Activated CD8-positive, alpha-beta T cell treated with anti-CD3 and anti-CD28 coated beads for 36 hours (primary cell): ENCODE measurements around the gene ADCY10. TPM values are rescaled to one million over a fixed set of nuclear protein-coding genes. Genes with fewer than 3 reads are reported as not detected.

Experiments used
- ATAC-seq: fragments of 200-7000 bp; cut with Tn5 transposase; one replicate; pipeline ENCODE4 v1.10.0; 2021; ENCODE audit warnings: mild to moderate bottlenecking, moderate library complexity
- CTCF ChIA-PET: fragments of 350-600 bp; sonication (Branson Sonifier 250); formaldehyde crosslinking; loops from one replicate; lab custom pipeline; 2021; ENCODE audit warnings: antibody characterized with exemption; lab: Charles Lee
- POLR2A ChIA-PET: fragments of 350-600 bp; sonication (Branson Sonifier 250); formaldehyde crosslinking; loops from one replicate; lab custom pipeline; 2021; ENCODE audit warnings: antibody characterized with exemption; lab: Charles Lee
- DNase-seq: peaks from one replicate; pipeline ENCODE4 v3.0.0-alpha.2; 2020
- H3K27ac Mint-ChIP-seq: one replicate; pipeline ENCODE4 v1.8.0; 2021; ENCODE audit warnings: mild to moderate bottlenecking, mixed read lengths
- H3K27me3 Mint-ChIP-seq: one replicate; pipeline ENCODE4 v1.8.0; 2021; ENCODE audit warnings: mixed read lengths
- H3K36me3 Mint-ChIP-seq: one replicate; pipeline ENCODE4 v1.8.0; 2021; ENCODE audit warnings: low read depth, mixed read lengths
- H3K4me1 Mint-ChIP-seq: one replicate; pipeline ENCODE4 v1.8.0; 2021; ENCODE audit warnings: low read depth, mixed read lengths
- H3K4me3 Mint-ChIP-seq: one replicate; pipeline ENCODE4 v1.8.0; 2021; ENCODE audit warnings: mild to moderate bottlenecking, moderate library complexity, mixed read lengths
- H3K9me3 Mint-ChIP-seq: one replicate; pipeline ENCODE4 v1.8.0; 2021; ENCODE audit warnings: mixed read lengths
- CTCF ChIP-seq: fragments of 200-600 bp; IDR thresholded peaks from one replicate; pipeline ENCODE4 v1.8.0; 2022; ENCODE audit warnings: antibody characterized with exemption, mild to moderate bottlenecking
- intact Hi-C: fragments of 100-400 bp; cut with micrococcal nuclease; formaldehyde crosslinking; loops from one replicate; pipeline ENCODE4 v1.10.0; 2022
- total RNA-seq, 2 experiments: library from RNA; stranded (reverse); gene quantifications; one replicate each; pipeline ENCODE4 v1.2.3, GENCODE V29; 2021

The ADCY10 gene
- total RNA-seq, 2 experiments from 2014 or later, result 0.05 TPM; not detected in 1

DNA sequence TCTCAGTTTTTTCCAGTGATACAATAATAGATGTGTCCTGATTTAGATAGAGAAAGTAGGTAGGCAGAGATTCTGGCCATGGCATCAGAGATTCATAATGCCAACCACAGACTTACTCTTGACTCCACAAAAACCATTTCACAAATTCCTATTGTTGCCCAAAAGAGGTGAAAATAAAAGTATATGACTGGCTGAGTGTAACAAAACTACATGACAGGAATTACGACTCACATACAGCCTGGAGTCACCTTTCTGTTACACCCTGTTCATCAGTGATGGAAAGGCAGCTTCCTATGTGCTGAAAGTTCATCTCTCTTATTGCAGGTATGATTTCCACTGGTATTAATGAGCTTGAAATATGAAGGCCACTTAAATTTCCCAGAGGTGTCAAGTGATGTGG is 119.9 kb downstream of the ADCY10 start:
- intact Hi-C loops, result no loop called here
- ATAC-seq (no peak), DNase-seq (no peak)
- ChIA-PET CTCF (no interaction called here), POLR2A (no interaction called here)
- no peak for TF ChIP-seq CTCF
- Mint-ChIP-seq H3K4me1 (peaks cover 7% of the 10 kb centered on the region), H3K9me3 (no peaks in the 10 kb centered on the region), H3K36me3 (peaks cover 3% of the 10 kb centered on the region), H3K4me3 (no peak overlapping the region), H3K27me3 (no peaks in the 10 kb centered on the region), H3K27ac (no peak overlapping the region)

DNA sequence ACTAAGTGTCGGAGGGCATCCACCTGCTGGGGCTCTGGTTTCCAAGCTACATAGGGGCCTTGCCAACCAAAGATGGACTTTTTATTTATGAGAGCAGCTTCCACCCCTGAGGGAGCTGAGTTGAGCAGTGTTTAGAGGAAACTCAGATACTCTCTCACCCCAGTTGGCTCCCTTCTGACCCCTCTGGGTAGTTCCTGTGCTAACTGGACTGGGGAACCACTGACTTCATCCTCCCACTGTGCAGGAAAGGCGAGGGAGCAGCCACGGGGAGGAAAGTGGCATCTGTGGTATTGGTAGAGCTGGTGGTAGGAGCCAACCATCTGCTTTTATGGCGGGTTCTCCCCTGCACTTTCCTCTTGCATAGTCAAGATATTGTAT is 121.8 kb downstream of the ADCY10 start:
- intact Hi-C loops, result no loop called here
- Mint-ChIP-seq H3K27ac (no peak overlapping the region), H3K27me3 (no peaks in the 10 kb centered on the region), H3K36me3 (peaks cover 9% of the 10 kb centered on the region), H3K9me3 (no peaks in the 10 kb centered on the region), H3K4me3 (no peak overlapping the region), H3K4me1 (peaks cover 10% of the 10 kb centered on the region)
- DNase-seq (no peak), ATAC-seq (no peak)
- CTCF ChIA-PET, result interaction anchor here (1.2 kb wide), 1 partner anchor 11 kb away, joined by 5 read pairs; no protein-coding TSS in a partner anchor
- POLR2A ChIA-PET, result no interaction called here
- TF ChIP-seq CTCF, result no peak

GRCh38 chr1:167791281-167792187 is 122.4 kb downstream of the ADCY10 start:
- TF ChIP-seq CTCF, result no peak
- DNase-seq, result no peak
- H3K27me3 Mint-ChIP-seq, result no peaks in the 10 kb centered on the region
- H3K4me1 Mint-ChIP-seq, result peaks cover 8% of the 10 kb centered on the region
- no peaks in the 10 kb centered on the region for H3K9me3 Mint-ChIP-seq
- no peak overlapping the region for H3K27ac Mint-ChIP-seq
- CTCF ChIA-PET, result interaction anchor here (1.0 to 1.2 kb wide), 2 partner anchors 12 to 13 kb away, joined by 3 to 5 read pairs; no protein-coding TSS in a partner anchor
- no peak overlapping the region for H3K4me3 Mint-ChIP-seq
- POLR2A ChIA-PET, result no interaction called here
- peaks cover 9% of the 10 kb centered on the region for H3K36me3 Mint-ChIP-seq
- intact Hi-C loops, result no loop called here
- no peak for ATAC-seq

GRCh38 chr1:167790117-167790516 is 123.8 kb downstream of the ADCY10 start:
- Mint-ChIP-seq H3K36me3 (peaks cover 9% of the 10 kb centered on the region), H3K4me3 (no peak overlapping the region), H3K9me3 (no peaks in the 10 kb centered on the region), H3K4me1 (peaks cover 8% of the 10 kb centered on the region), H3K27ac (no peak overlapping the region), H3K27me3 (no peaks in the 10 kb centered on the region)
- DNase-seq (no peak), ATAC-seq (no peak)
- intact Hi-C loops, result no loop called here
- CTCF ChIA-PET, result interaction anchor here (1.7 kb wide), 1 partner anchor 21 kb away, joined by 4 read pairs; no protein-coding TSS in a partner anchor
- TF ChIP-seq CTCF, result no peak
- POLR2A ChIA-PET, result no interaction called here

DNA sequence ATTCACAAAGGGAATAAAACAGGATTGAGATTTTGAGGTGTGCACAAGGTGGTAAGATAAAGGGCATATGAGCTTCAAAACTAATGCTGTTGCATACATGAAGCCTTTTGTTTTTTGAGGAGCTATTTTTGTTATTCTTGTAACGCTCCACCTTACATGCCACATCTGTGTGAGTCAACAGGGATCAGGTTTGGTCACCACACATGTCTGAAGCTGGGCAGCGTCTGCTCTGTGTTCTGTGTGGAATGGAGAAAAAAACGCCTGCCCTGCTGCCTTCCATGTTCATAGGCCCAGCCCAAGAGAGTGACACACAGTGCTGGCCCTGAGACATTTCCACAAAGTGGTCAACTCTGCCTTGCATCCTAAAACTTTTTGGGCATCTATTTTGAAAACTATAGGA is 124.4 kb downstream of the ADCY10 start:
- Mint-ChIP-seq H3K4me3 (no peak overlapping the region), H3K36me3 (peaks cover 9% of the 10 kb centered on the region), H3K27me3 (no peaks in the 10 kb centered on the region), H3K27ac (no peak overlapping the region), H3K4me1 (peaks cover 8% of the 10 kb centered on the region), H3K9me3 (no peaks in the 10 kb centered on the region)
- ATAC-seq, result no peak
- CTCF ChIA-PET, result interaction anchor here (1.7 kb wide), 1 partner anchor 21 kb away, joined by 4 read pairs; no protein-coding TSS in a partner anchor
- POLR2A ChIA-PET, result no interaction called here
- intact Hi-C loops, result no loop called here
- TF ChIP-seq CTCF, result no peak
- no peak for DNase-seq
